Right atrium auricular region (tissue), 2 donors: ENCODE results near the gene STX16. TPM values are rescaled to one million over a fixed set of nuclear protein-coding genes. Genes with fewer than 3 reads are reported as not detected.

Experiments used
- DNase-seq: peaks from one replicate; pipeline ENCODE4 v3.0.0-alpha.2; 2019; ENCODE audit warnings: low spot score
- H3K27ac ChIP-seq, 2 donors: fragments of 200-600 bp; sonication (generic); 1 replicate in 1 of 2; 2 replicates in 1 of 2; pipeline ENCODE4 v1.5.1; 2016 to 2019
- H3K27me3 ChIP-seq, 2 donors: fragments of 200-600 bp; sonication (generic); one replicate each; pipeline versions ENCODE4 v1.5.1 to v1.6.0; 2017 to 2019
- H3K36me3 ChIP-seq: fragments of 200-600 bp; sonication (generic); one replicate; pipeline ENCODE4 v1.5.1; 2016
- H3K4me1 ChIP-seq, 2 donors: fragments of 200-600 bp; sonication (generic); one replicate each; pipeline versions ENCODE4 v1.5.1 to v1.6.0; 2017 to 2019
- H3K4me3 ChIP-seq, 2 donors: fragments of 200-600 bp; sonication (generic); 1 replicate in 1 of 2; 2 replicates in 1 of 2; pipeline ENCODE4 v1.5.1; 2017 to 2019; ENCODE audit warnings: mild to moderate bottlenecking in 1 of 2, moderate library complexity in 1 of 2
- H3K9me3 ChIP-seq, 2 donors: fragments of 200-600 bp; sonication (generic); one replicate each; pipeline ENCODE4 v1.5.1; 2019
- CTCF ChIP-seq, 2 donors: fragments of 200-600 bp; sonication (generic); IDR thresholded peaks; one replicate each; pipeline ENCODE4 v1.5.1; 2019; ENCODE audit warnings: antibody characterized with exemption in 2 of 2
- total RNA-seq, 2 donors: library from RNA; depleted of rRNA; stranded (reverse); fragments of >200 nt; gene quantifications; one replicate each; pipeline ENCODE4 v1.1.0, GENCODE V29; 2016

STX16 gene
- total RNA-seq, 2 donors from 2014 or later, result 20.9 to 26.1 TPM

GRCh38 chr20:58606184-58606583, 44.9 kb upstream of the STX16 start:
- Histone ChIP-seq H3K27me3 (no peaks in the 10 kb centered on the region), H3K27ac (no peak overlapping the region), H3K9me3 (peaks cover 0 to 6% of the 10 kb centered on the region in 2 donors), H3K4me3 (no peak overlapping the region), H3K36me3 (no peaks in the 10 kb centered on the region), H3K4me1 (peaks cover 0 to under 1% of the 10 kb centered on the region in 2 donors)
- no peak for TF ChIP-seq CTCF (IDR thresholded peaks at IDR 0.05)
- no peak for DNase-seq

- Histone ChIP-seq H3K36me3 (no peaks in the 10 kb centered on the region), H3K27ac (no peak overlapping the region), H3K4me3 (no peak overlapping the region), H3K4me1 (peaks cover 0 to 16% of the 10 kb centered on the region in 2 donors), H3K27me3 (no peaks in the 10 kb centered on the region), H3K9me3 (peaks cover 0 to 1% of the 10 kb centered on the region in 2 donors)
- TF ChIP-seq CTCF (IDR thresholded peaks at IDR 0.05), result no peak
- no peak for DNase-seq
These were observed 42.8 kb upstream of the STX16 start for GRCh38 chr20:58608096-58608840.

GRCh38 chr20:58609026-58609425, 42.1 kb upstream of the STX16 start:
- H3K4me1 ChIP-seq, result peaks cover 0 to 16% of the 10 kb centered on the region in 2 donors

GRCh38 chr20:58610071-58610800, 40.8 kb upstream of the STX16 start:
- H3K4me1 ChIP-seq, result peaks cover 0 to 16% of the 10 kb centered on the region in 2 donors
- no peak for TF ChIP-seq CTCF (IDR thresholded peaks at IDR 0.05)
- H3K9me3 ChIP-seq, result no peaks in the 10 kb centered on the region
- no peak overlapping the region for H3K27ac ChIP-seq
- H3K4me3 ChIP-seq, result no peak overlapping the region
- DNase-seq, result no peak
- no peaks in the 10 kb centered on the region for H3K36me3 ChIP-seq
- H3K27me3 ChIP-seq, result no peaks in the 10 kb centered on the region

More at GRCh38 chr20:58609026-58609425, 42.1 kb upstream of the STX16 start:
- TF ChIP-seq CTCF (IDR thresholded peaks at IDR 0.05), result no peak
- H3K9me3 ChIP-seq, result no peaks in the 10 kb centered on the region
- no peak overlapping the region for H3K4me3 ChIP-seq
- no peak overlapping the region for H3K27ac ChIP-seq
- H3K36me3 ChIP-seq, result no peaks in the 10 kb centered on the region
- DNase-seq, result no peak
- H3K27me3 ChIP-seq, result no peaks in the 10 kb centered on the region

- peaks cover 0 to 16% of the 10 kb centered on the region in 2 donors for H3K4me1 ChIP-seq
- no peak overlapping the region for H3K27ac ChIP-seq
- no peak overlapping the region for H3K4me3 ChIP-seq
- no peak for TF ChIP-seq CTCF (IDR thresholded peaks at IDR 0.05)
- no peaks in the 10 kb centered on the region for H3K27me3 ChIP-seq
- DNase-seq, result no peak
- H3K36me3 ChIP-seq, result no peaks in the 10 kb centered on the region
- no peaks in the 10 kb centered on the region for H3K9me3 ChIP-seq
These were observed 40.3 kb upstream of the STX16 start for GRCh38 chr20:58610811-58611210.
